HG02571 (cell line): ENCODE data around the gene TMEM229A.
A peak's percentile ranks its signal among the peaks of the same experiment; 100 is the strongest.
"Not testable (repeated sequence)": the region's sequence is repeated elsewhere in the genome, so short reads cannot be mapped to it uniquely, and the experiment has no call there.

Experiments
- ATAC-seq: cut with Tn5 transposase; IDR thresholded peaks from one replicate; pipeline ENCODE4 v1.9.1; 2021; ENCODE audit warnings: mild to moderate bottlenecking, moderate library complexity; ENCODE audit not compliant: unreplicated experiment

The TMEM229A gene

GRCh38 chr7:124032369-124033094 is at the start of gene TMEM229A:
TSS of gene TMEM229A (minus strand) at chr7:124033067. CDS start at chr7:124033003, 64 bp downstream.
- ATAC-seq, result no peak

GRCh38 chr7:124082234-124082633 is 49.4 kb upstream of the TMEM229A start:
- not testable (repeated sequence) for ATAC-seq

- no peak for ATAC-seq
These were observed 44.7 kb upstream of the TMEM229A start for GRCh38 chr7:124077546-124077945.

- no peak for ATAC-seq
These were observed 44.0 kb upstream of the TMEM229A start for GRCh38 chr7:124076841-124077240.

- ATAC-seq, result no peak
These were observed 41.1 kb upstream of the TMEM229A start for GRCh38 chr7:124074007-124074406.

- ATAC-seq, result no peak
These were observed 40.4 kb upstream of the TMEM229A start for GRCh38 chr7:124073310-124073645.

GRCh38 chr7:124072603-124073309 is 39.9 kb upstream of the TMEM229A start:
- ATAC-seq, result no peak

- ATAC-seq, result no peak
These were observed 39.0 kb upstream of the TMEM229A start for GRCh38 chr7:124071843-124072242.

- no peak for ATAC-seq
These were observed 29.3 kb upstream of the TMEM229A start for GRCh38 chr7:124062171-124062570.

GRCh38 chr7:124060528-124060927 is 27.7 kb upstream of the TMEM229A start:
- no peak for ATAC-seq

- peak; percentile 100 for ATAC-seq
These were observed 26.5 kb upstream of the TMEM229A start for GRCh38 chr7:124059375-124059774.

GRCh38 chr7:124058515-124058914 is 25.6 kb upstream of the TMEM229A start:
- no peak for ATAC-seq

- ATAC-seq, result no peak
These were observed 25.0 kb upstream of the TMEM229A start for GRCh38 chr7:124057872-124058271.

GRCh38 chr7:124056234-124056633 is 23.4 kb upstream of the TMEM229A start:
- no peak for ATAC-seq

- no peak for ATAC-seq
These were observed 19.0 kb upstream of the TMEM229A start for GRCh38 chr7:124051681-124052377.

- no peak for ATAC-seq
These were observed 10.0 kb upstream of the TMEM229A start for GRCh38 chr7:124042826-124043225.

- no peak for ATAC-seq
These were observed 8.6 kb upstream of the TMEM229A start for GRCh38 chr7:124041439-124041838.

- not testable (repeated sequence) for ATAC-seq
These were observed 5.0 kb upstream of the TMEM229A start for GRCh38 chr7:124037902-124038301.

- no peak for ATAC-seq
These were observed 2.8 kb upstream of the TMEM229A start for GRCh38 chr7:124035706-124036105.

GRCh38 chr7:124034754-124035100 is 1.9 kb upstream of the TMEM229A start:
- ATAC-seq, result no peak

- ATAC-seq, result no peak
These were observed 1.2 kb upstream of the TMEM229A start for GRCh38 chr7:124033807-124034753.
